ENCODE data around the gene AKAP8L.

The AKAP8L gene

DNA sequence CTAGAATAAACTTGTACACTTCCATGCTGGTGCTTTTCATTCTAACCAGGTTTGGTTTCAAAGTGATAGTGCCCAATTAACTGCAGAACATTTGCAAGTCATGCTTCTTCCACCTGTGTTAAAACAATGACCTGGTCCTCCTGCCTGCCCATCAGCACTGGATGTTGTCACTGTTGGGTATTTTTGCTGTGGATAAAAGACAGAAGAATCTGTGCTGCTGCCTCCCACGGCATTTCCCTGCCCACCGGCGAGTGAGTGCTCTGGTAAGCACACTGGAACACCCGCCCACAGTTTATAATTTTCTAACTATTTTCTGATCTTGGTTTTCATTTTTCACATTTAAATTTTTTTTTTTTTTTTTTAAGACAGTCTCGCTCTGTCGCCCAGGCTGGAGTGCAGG lies 36.9 kb downstream of the AKAP8L start:
- ChIA-PET CTCF (no interaction called here), POLR2A (no interaction called here)

DNA sequence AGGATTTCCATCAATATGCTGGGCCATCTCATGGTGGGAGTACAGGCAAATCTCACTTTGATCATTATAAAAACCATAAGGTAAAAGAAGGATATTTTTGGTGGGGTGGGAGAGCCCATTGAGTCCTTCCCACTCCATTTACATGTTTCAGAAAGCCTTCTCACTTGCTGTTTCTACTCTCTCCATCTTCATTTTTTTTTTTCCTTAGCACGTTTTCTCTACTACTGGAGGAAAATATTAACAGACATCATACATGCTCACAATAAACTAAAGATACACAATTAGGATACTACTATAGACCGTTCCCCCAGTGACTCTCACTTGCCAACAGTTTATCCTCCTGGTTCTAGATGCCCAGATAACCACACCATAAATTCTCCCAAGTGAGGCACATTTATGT lies 37.4 kb downstream of the AKAP8L start:
- POLR2A ChIA-PET = no interaction called here
- TF ChIP-seq, protein P1, sequence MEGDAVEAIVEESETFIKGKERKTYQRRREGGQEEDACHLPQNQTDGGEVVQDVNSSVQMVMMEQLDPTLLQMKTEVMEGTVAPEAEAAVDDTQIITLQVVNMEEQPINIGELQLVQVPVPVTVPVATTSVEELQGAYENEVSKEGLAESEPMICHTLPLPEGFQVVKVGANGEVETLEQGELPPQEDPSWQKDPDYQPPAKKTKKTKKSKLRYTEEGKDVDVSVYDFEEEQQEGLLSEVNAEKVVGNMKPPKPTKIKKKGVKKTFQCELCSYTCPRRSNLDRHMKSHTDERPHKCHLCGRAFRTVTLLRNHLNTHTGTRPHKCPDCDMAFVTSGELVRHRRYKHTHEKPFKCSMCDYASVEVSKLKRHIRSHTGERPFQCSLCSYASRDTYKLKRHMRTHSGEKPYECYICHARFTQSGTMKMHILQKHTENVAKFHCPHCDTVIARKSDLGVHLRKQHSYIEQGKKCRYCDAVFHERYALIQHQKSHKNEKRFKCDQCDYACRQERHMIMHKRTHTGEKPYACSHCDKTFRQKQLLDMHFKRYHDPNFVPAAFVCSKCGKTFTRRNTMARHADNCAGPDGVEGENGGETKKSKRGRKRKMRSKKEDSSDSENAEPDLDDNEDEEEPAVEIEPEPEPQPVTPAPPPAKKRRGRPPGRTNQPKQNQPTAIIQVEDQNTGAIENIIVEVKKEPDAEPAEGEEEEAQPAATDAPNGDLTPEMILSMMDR (IDR thresholded peaks at IDR 0.05; ENCODE audit: insufficient read depth, low read length, missing control alignments) = no peak

More for the DNA sequence above, 36.9 kb downstream of the AKAP8L start:
- H3K4me3 ChIP-seq (ENCODE audit: low read depth, low read length) = no peak overlapping the region
- TF ChIP-seq, protein P1 (IDR thresholded peaks at IDR 0.05; ENCODE audit: insufficient read depth, low read length, missing control alignments) = no peak
- DNase-seq (ENCODE audit: low read depth, low spot score) = no peak

GRCh38 chr19:15379999-15380647 lies 38.7 kb downstream of the AKAP8L start:
- no peak for DNase-seq (ENCODE audit: low read depth, low spot score)
- H3K4me3 ChIP-seq (ENCODE audit: low read depth, low read length) = peak overlapping the region; percentile 69
- ChIA-PET POLR2A (interaction anchor here (0.8 to 3.2 kb wide), 5 partner anchors 38 to 272 kb away, joined by 3 to 26 read pairs (median 4); partner anchors contain the start of gene AKAP8L), CTCF (interaction anchor here (1.1 to 1.6 kb wide), 5 partner anchors 39 to 288 kb away, joined by 3 to 7 read pairs (median 4); no protein-coding TSS in a partner anchor)
- TF ChIP-seq, protein P1 (IDR thresholded peaks at IDR 0.05; ENCODE audit: insufficient read depth, low read length, missing control alignments) = no peak

More for the DNA sequence above, 37.4 kb downstream of the AKAP8L start:
- no peak for DNase-seq (ENCODE audit: low read depth, low spot score)
- H3K4me3 ChIP-seq (ENCODE audit: low read depth, low read length) = no peak overlapping the region
- CTCF ChIA-PET = no interaction called here

DNA sequence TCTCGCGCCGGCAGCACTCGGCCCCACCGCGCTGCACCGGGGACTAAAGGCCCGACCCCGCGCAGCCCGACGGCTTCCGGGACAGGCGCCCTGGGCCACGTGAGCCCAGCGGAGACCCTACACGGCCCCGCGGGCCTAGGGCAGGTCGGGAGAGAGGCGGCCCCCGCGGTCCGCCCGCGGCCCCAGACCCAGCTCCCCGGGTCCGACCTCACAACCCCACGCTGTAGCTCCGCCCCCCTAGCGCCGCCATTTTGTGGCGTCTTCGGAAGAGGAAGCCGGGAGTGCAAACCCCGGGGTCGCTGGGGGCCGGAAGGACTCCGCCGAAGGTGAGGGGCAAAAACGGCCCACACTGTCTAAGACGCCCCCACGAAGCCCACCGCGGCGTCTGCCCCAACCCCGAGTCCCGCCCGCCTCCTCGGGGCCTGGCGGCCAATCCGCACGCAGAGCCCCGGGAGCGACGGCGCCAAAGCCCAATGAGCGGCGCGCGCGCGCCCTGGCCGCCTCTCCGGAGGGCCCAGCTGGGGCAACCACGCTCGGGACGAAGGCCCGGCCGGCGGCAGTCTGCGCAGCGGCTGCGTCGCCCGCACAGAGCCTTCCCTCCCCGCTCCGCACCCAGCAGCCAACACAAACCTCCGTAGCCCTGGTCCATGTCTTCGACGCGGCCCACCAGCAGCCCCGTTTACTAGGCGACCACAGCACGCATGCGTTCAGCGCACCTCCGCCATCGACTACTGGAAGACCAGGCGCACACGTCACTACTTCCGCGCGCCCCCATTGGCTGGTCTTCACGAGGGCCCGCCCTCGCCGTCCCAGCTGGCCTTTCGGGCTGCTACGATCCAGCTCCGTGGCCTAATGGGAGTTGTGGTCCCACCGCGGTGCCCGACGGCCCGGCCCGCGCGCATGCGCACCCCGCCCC lies 39.4 kb downstream of the AKAP8L start, which contains the start of gene AKAP8:
TSS of gene AKAP8 (minus strand) at position 705 of the 916 bp plus-strand sequence. CDS start at position 649, 56 bp downstream.
- ChIA-PET CTCF (interaction anchor here (0.9 to 1.6 kb wide), 9 partner anchors 9 to 287 kb away, joined by 3 to 7 read pairs (median 4); no protein-coding TSS in a partner anchor), POLR2A (interaction anchor here (0.8 to 3.2 kb wide), 9 partner anchors 12 to 271 kb away, joined by 3 to 26 read pairs (median 4); partner anchors contain the start of gene AKAP8L)
- DNase-seq (ENCODE audit: low read depth, low spot score) = peak; percentile 87
- H3K4me3 ChIP-seq (ENCODE audit: low read depth, low read length) = peak within 1 kb of the TSS; percentile 98
- TF ChIP-seq, protein P1 (IDR thresholded peaks at IDR 0.05; ENCODE audit: insufficient read depth, low read length, missing control alignments) = no peak

DNA sequence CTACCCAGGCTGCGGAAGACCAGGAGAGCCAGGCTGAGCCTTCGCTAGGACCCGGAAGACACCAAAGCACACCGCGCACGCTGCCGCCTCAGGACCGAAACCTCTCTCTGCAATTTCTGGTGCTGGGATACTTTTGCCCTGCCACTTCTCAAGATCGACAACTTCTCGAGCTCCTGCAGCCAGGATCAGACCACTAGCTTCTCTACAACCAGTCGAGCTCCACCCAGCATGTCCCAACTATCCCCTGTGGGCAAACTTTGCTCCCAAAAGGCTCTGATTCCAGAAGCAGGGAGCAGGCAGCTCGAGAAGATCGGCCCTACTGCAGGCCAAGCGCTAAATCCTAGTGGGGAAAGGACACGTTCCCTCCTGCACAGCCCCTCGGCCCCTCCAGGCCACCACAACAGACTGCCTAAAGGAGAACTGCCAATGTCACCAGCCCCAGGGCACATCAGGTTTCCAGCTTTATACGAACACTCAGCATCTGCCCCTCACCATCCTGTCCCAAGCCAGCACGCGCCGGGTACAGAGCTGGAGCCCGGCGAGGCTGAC lies 40.2 kb downstream of the AKAP8L start:
- ChIA-PET CTCF (interaction anchor here (0.9 to 1.6 kb wide), 12 partner anchors 8 to 287 kb away, joined by 3 to 7 read pairs (median 4); no protein-coding TSS in a partner anchor), POLR2A (interaction anchor here (0.8 to 3.2 kb wide), 7 partner anchors 13 to 153 kb away, joined by 3 to 26 read pairs (median 5); partner anchors contain the start of gene AKAP8L)
- H3K4me3 ChIP-seq (ENCODE audit: low read depth, low read length) = peak overlapping the region; percentile 98
- DNase-seq (ENCODE audit: low read depth, low spot score) = no peak
- TF ChIP-seq, protein P1 (IDR thresholded peaks at IDR 0.05; ENCODE audit: insufficient read depth, low read length, missing control alignments) = no peak

All from AG04449 (cell line).